Testis (tissue), 2 donors: ENCODE data around the gene GLIS1.

Experiments used
- CTCF ChIP-seq, 3 experiments: fragments of 450-650 bp in 2 of 3; fragments of 200-600 bp in 1 of 3; sonication (generic) in 1 of 3; IDR thresholded peaks; one replicate each; pipeline ENCODE4 v1.5.1; 2016 to 2019; ENCODE audit warnings: antibody characterized with exemption in 3 of 3, mild to moderate bottlenecking in 2 of 3, moderate library complexity in 1 of 3
- POLR2A ChIP-seq: fragments of 450-650 bp; IDR thresholded peaks from one replicate; pipeline ENCODE4 v1.6.1; 2017; ENCODE audit warnings: antibody characterized with exemption, mild to moderate bottlenecking, moderate library complexity

GRCh38 chr1:53703174-53703573 lies 35.8 kb downstream of the GLIS1 start:
- TF ChIP-seq CTCF (IDR thresholded peaks at IDR 0.05) (no peak), POLR2A (no peak)
